IPS-20b (cell line): ENCODE results near the gene TRIM7.
"Not testable (repeated sequence)": the region's sequence is repeated elsewhere in the genome, so short reads cannot be mapped to it uniquely, and the experiment has no call there.

ENCODE experiments used
- H3K27ac ChIP-seq: one replicate; pipeline ENCODE4 v1.5.1; 2013; ENCODE audit warnings: low read length
- H3K27me3 ChIP-seq: 2 replicates; pipeline ENCODE4 v1.6.1; 2013; ENCODE audit warnings: mild to moderate bottlenecking, low read length, inconsistent platforms; ENCODE audit not compliant: insufficient read depth
- H3K36me3 ChIP-seq: 2 replicates; pipeline ENCODE4 v1.6.1; 2013; ENCODE audit warnings: low read depth, mild to moderate bottlenecking, inconsistent platforms, low read length, moderate library complexity; ENCODE audit not compliant: insufficient read depth
- H3K4me1 ChIP-seq: 2 replicates; pipeline ENCODE4 v1.6.1; 2013; ENCODE audit warnings: mild to moderate bottlenecking, control low read depth, inconsistent platforms, low read length, moderate library complexity; ENCODE audit not compliant: insufficient read depth
- H3K4me3 ChIP-seq: 2 replicates; pipeline ENCODE4 v1.5.1; 2013; ENCODE audit warnings: mild to moderate bottlenecking, low read length, inconsistent platforms
- H3K9ac ChIP-seq: 2 replicates; pipeline ENCODE4 v1.6.1; 2013; ENCODE audit warnings: low read depth, mild to moderate bottlenecking, inconsistent platforms, low read length, moderate library complexity
- H3K9me3 ChIP-seq: 2 replicates; pipeline ENCODE4 v1.6.1; 2013; ENCODE audit warnings: mild to moderate bottlenecking, low read depth, low read length, inconsistent platforms; ENCODE audit not compliant: insufficient read depth

The TRIM7 gene

GRCh38 chr5:181187500-181188213 lies 17.3 kb downstream of the TRIM7 start:
- H3K27me3 ChIP-seq, result peaks cover 29% of the 10 kb centered on the region
- H3K9ac ChIP-seq, result peak overlapping the region; percentile 54; the same call in 1 of the 2 replicates
- H3K9me3 ChIP-seq, result no peaks in the 10 kb centered on the region
- no peaks in the 10 kb centered on the region for H3K36me3 ChIP-seq
- no peaks in the 10 kb centered on the region for H3K4me1 ChIP-seq
- H3K4me3 ChIP-seq, result peak overlapping the region; percentile 97
- no peak overlapping the region for H3K27ac ChIP-seq

- Histone ChIP-seq H3K9me3 (no peaks in the 10 kb centered on the region), H3K27ac (no peak overlapping the region), H3K9ac (peak overlapping the region; percentile 54; the same call in 1 of the 2 replicates), H3K4me1 (no peaks in the 10 kb centered on the region), H3K4me3 (peak overlapping the region; percentile 97), H3K27me3 (peaks cover 26% of the 10 kb centered on the region), H3K36me3 (no peaks in the 10 kb centered on the region)
Observed at GRCh38 chr5:181186986-181187499, 18.0 kb downstream of the TRIM7 start.

GRCh38 chr5:181186022-181186421 lies 19.0 kb downstream of the TRIM7 start:
- Histone ChIP-seq H3K27me3 (peaks cover 22% of the 10 kb centered on the region), H3K9me3 (no peaks in the 10 kb centered on the region), H3K4me3 (no peak overlapping the region), H3K4me1 (no peaks in the 10 kb centered on the region), H3K36me3 (no peaks in the 10 kb centered on the region), H3K27ac (no peak overlapping the region), H3K9ac (no peak overlapping the region)

- H3K4me3 ChIP-seq, result no peak overlapping the region
- peaks cover 18% of the 10 kb centered on the region for H3K27me3 ChIP-seq
- H3K4me1 ChIP-seq, result no peaks in the 10 kb centered on the region
- no peaks in the 10 kb centered on the region for H3K36me3 ChIP-seq
- H3K9ac ChIP-seq, result no peak overlapping the region
- no peak overlapping the region for H3K27ac ChIP-seq
- no peaks in the 10 kb centered on the region for H3K9me3 ChIP-seq
Observed at GRCh38 chr5:181185560-181185959, 19.4 kb downstream of the TRIM7 start.

GRCh38 chr5:181184845-181185216 lies 20.2 kb downstream of the TRIM7 start:
- H3K36me3 ChIP-seq, result no peaks in the 10 kb centered on the region
- H3K9ac ChIP-seq, result no peak overlapping the region
- H3K4me3 ChIP-seq, result no peak overlapping the region
- peaks cover 10% of the 10 kb centered on the region for H3K27me3 ChIP-seq
- no peak overlapping the region for H3K27ac ChIP-seq
- H3K9me3 ChIP-seq, result no peaks in the 10 kb centered on the region
- H3K4me1 ChIP-seq, result no peaks in the 10 kb centered on the region

- no peaks in the 10 kb centered on the region for H3K4me1 ChIP-seq
- no peak overlapping the region for H3K27ac ChIP-seq
- H3K9ac ChIP-seq, result no peak overlapping the region
- no peaks in the 10 kb centered on the region for H3K9me3 ChIP-seq
- no peak overlapping the region for H3K4me3 ChIP-seq
- H3K36me3 ChIP-seq, result no peaks in the 10 kb centered on the region
- 0 out of 2 replicates have a peak, but pooled peaks cover 3% of the 10 kb centered on the region for H3K27me3 ChIP-seq
Observed at GRCh38 chr5:181182651-181183050, 22.3 kb downstream of the TRIM7 start.

- Histone ChIP-seq H3K4me3 (no peak overlapping the region; the same call in 1 of the 2 replicates), H3K4me1 (no peaks in the 10 kb centered on the region), H3K9ac (no peak overlapping the region), H3K9me3 (no peaks in the 10 kb centered on the region), H3K27me3 (0 out of 2 replicates have a peak, but pooled peaks cover 3% of the 10 kb centered on the region), H3K27ac (no peak overlapping the region), H3K36me3 (no peaks in the 10 kb centered on the region)
Observed at GRCh38 chr5:181181650-181182565, 23.1 kb downstream of the TRIM7 start.

GRCh38 chr5:181177559-181177958 lies 27.4 kb downstream of the TRIM7 start:
- H3K4me1 ChIP-seq, H3K9me3 ChIP-seq, H3K4me3 ChIP-seq, H3K9ac ChIP-seq, H3K27ac ChIP-seq, H3K36me3 ChIP-seq: not testable (repeated sequence)
- peaks cover 23% of the 10 kb centered on the region for H3K27me3 ChIP-seq

- Histone ChIP-seq H3K36me3 (no peaks in the 10 kb centered on the region), H3K4me3 (no peak overlapping the region), H3K27me3 (peaks cover 35% of the 10 kb centered on the region), H3K9ac (no peak overlapping the region), H3K27ac (no peak overlapping the region), H3K9me3 (no peaks in the 10 kb centered on the region), H3K4me1 (no peaks in the 10 kb centered on the region)
Observed at GRCh38 chr5:181176254-181176952, 28.6 kb downstream of the TRIM7 start.

- no peaks in the 10 kb centered on the region for H3K36me3 ChIP-seq
- no peak overlapping the region for H3K27ac ChIP-seq
- H3K9me3 ChIP-seq, result no peaks in the 10 kb centered on the region
- H3K9ac ChIP-seq, result peak overlapping the region; percentile 62; the same call in 1 of the 2 replicates
- H3K4me1 ChIP-seq, result no peaks in the 10 kb centered on the region
- H3K4me3 ChIP-seq, result peak overlapping the region; percentile 84
- peaks cover 59% of the 10 kb centered on the region for H3K27me3 ChIP-seq
Observed at GRCh38 chr5:181173420-181174342, 31.3 kb downstream of the TRIM7 start.
